ENCODE data around the gene CWC27.

- TF ChIP-seq ZBTB8A (tag by site-specific recombination; IDR thresholded peaks at IDR 0.05) (peak; percentile 53), ZNF302 (tag by site-specific recombination; IDR thresholded peaks at IDR 0.05; ENCODE audit: low read depth) (no peak), CTCF (tag by site-specific recombination; IDR thresholded peaks at IDR 0.05) (peak; percentile 29; the same call in 1 of the 2 replicates), ZNF133 (tag by site-specific recombination; IDR thresholded peaks at IDR 0.05) (no peak), PATZ1 (tag by site-specific recombination; IDR thresholded peaks at IDR 0.05) (peak; percentile 35; the same call in 1 of the 2 replicates), ZBTB26 (tag by site-specific recombination; optimal IDR thresholded peaks at IDR 0.05) (no peak), ZNF157 (tag by site-specific recombination; IDR thresholded peaks at IDR 0.05) (no peak), KLF16 (tag by site-specific recombination; IDR thresholded peaks at IDR 0.05) (no peak), ATF2 (tag by site-specific recombination; IDR thresholded peaks at IDR 0.05; ENCODE audit: low read depth) (no peak), ZNF121 (tag by site-specific recombination; IDR thresholded peaks at IDR 0.05) (no peak), ZNF449 (tag by site-specific recombination; IDR thresholded peaks at IDR 0.05) (0 out of 2 replicates have a peak, but pooled peaks have one; percentile 43), ZNF704 (tag by site-specific recombination; IDR thresholded peaks at IDR 0.05) (no peak)
Measured at GRCh38 chr5:64939772-64940510, 171.2 kb downstream of the CWC27 start.
